GM15510 (cell line): ENCODE data around the gene TOM1.

Experiments
- POLR2A ChIP-seq: IDR thresholded peaks from 3 replicates; pipeline ENCODE4 v1.6.1; 2011; ENCODE audit warnings: borderline replicate concordance; ENCODE audit not compliant: insufficient read length; ENCODE audit errors: extremely low read depth

Gene TOM1

GRCh38 chr22:35343664-35344550 is 44.2 kb downstream of the TOM1 start:
- TF ChIP-seq POLR2A, result no peak

- TF ChIP-seq POLR2A, result no peak
These were observed 45.4 kb downstream of the TOM1 start for GRCh38 chr22:35344956-35345690.

DNA sequence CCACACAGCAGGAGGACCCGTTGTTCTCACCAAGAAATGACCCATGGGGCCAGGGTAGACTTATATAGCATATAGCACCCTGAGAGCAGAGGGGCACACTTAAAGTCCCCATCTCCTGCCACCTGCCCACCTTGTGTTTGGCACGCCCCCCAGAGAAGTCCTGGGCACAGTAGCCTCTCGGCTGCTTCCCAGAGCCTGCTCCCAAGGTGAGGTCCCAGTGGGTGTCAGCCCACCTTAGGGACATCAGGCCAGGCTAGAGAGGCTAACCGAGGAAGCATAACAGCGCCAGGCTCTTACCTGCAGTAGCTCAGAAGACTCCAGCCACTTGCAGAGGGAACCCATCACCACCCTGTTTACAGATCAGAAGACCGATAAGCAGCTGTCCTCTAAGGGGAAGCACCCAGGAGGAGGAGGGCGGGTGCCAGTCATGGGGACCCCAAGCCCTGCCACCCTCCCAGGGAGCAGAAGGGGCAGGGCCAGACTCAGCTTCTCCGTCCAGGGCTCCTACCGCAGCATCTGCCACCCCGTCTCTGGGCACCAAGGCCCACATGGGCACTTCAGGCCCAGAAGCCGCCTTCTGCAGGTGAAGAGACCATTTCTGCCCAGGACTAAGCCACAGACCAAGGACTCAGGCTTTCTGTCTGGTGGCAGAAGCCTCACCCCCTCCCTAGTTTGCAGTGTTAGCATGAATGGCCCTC is 46.3 kb downstream of the TOM1 start:
- TF ChIP-seq POLR2A, result no peak

DNA sequence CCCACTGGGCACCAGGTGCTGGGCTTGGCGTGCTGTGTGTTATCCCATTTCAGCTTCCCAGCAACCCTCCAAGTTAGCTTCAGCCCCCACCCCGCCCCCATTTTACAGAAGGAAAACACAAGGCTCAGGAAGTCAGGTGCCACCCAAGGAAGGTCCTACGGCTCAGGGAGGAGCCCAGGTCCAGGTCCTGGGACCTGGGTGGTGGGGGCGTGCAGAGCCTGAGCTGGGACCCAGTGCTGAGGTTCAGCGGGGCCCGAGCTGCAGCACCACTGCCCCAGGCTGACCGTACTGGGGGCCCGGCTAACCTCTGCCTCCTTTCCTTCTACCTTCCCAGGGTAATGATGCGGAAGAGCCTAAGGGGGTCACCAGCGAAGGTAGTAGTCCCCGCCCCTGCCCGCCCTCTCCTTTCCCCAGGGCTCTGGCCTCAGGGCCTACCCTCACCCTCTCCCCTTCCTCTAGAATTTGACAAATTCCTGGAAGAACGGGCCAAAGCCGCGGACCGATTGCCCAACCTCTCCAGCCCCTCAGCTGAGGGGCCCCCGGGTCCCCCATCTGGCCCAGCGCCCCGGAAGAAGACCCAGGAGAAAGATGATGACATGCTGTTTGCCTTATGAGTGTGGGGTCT is 47.0 kb downstream of the TOM1 start:
- no peak for TF ChIP-seq POLR2A

DNA sequence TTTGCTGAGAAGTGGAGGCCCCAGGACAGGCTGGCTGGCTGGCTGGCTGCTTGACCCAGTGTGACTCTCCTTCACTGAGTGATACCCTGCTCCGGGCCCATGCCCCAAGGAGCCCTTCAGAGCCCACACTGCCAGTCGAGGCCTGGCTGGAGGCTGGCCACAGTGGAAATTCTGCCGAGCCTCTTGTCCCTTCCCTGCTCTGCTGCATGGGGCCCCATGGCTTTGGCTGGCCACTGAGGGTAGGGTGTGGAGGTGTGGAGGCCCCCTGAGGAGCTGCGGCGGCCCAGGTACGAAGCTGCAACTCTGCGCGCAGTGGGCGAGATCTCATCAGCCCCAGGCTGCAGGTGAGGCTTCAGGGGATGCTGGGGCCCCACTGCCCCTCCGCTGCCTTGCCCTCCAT is 47.8 kb downstream of the TOM1 start:
- no peak for TF ChIP-seq POLR2A

GRCh38 chr22:35348026-35348590 is 48.4 kb downstream of the TOM1 start:
- TF ChIP-seq POLR2A, result no peak

GRCh38 chr22:35348703-35349102 is 49.0 kb downstream of the TOM1 start:
- TF ChIP-seq POLR2A, result no peak

- no peak for TF ChIP-seq POLR2A
These were observed 49.6 kb downstream of the TOM1 start for GRCh38 chr22:35349368-35349703.

DNA sequence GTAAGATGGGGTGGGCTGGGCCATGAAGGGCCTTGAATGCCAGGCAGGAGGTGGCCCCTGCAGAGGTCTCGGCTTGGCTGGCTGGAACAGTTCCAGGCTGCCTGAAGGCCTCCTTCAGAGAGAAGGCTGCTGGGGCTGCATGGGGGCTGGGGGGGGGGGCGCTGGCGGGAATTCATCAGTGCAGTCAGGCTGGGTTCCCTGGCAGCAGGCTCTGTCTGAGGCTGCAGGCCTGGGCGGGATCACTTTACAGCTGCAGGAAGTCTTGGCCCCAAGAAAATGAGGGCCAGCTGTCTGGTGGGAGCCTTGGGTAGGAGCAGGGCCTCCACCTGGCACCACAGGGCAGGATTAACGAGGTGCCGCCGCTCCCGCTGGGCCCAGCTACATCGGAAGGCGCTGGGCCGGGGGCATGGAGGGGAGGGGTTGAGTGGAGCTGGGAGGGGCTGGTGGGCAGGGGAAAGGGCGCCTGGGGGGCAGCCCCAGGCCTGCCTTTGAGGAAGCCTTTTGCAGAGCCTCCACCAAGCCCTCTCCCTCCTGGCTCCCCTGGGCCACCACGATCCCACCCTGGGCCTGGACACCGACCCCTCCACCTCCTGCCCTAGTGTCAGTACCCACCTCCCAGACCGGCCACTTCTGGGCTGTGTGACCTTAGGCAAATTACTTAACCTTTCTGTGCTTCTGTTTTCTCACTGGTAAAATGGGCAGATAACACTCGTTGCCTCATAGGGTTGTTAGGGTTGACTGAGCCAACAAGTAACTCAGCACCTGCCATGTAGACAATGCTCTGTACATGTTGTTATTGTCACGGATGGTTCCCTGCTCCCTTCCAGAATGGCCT is 50.2 kb downstream of the TOM1 start:
- no peak for TF ChIP-seq POLR2A

DNA sequence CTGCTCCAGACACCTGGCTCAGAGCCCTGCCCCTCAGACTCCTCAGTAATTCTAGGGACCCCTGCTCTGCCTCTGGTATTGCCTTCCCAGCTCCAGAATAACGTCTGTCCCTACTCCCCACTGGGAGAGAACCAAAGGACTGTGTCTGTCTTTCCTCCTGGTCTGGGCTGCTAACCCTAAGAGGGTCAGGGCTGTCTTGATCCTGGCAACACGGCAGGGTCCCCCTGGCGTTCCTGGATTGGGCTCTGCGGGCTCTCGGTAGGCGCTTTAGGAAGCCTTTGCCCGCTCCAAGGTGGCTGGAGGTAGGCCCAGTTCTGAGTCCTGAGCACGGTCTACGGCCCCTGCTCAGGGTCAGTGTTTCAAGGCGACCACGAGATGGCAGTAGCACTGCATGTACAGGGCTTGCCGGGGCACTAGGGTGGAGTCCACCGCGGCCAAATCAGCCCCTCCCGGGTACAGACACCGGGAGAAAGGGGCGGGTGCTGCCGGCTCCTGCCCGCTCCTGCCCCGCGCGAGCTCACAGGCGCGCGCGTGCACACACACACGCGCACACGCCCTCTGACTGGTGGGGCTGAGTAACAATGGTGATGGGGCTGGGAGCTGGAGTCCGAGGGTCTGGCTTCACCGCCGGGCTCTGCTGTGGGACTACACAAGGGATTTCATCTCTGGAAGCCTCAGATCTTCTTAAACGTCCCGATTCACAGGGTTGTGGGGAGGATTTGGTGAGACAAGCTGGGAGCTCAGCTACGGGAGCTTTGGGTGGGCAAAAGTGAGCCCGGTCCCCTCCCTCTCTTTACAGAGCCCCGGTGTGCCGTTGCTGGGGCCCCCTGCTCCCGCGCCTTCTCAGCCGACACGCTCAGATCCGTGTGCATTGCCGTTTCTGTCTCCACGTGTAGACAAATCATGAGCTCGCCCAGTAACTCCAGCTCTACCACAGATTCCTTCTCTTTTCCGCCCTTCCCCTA is 51.1 kb downstream of the TOM1 start:
- no peak for TF ChIP-seq POLR2A

DNA sequence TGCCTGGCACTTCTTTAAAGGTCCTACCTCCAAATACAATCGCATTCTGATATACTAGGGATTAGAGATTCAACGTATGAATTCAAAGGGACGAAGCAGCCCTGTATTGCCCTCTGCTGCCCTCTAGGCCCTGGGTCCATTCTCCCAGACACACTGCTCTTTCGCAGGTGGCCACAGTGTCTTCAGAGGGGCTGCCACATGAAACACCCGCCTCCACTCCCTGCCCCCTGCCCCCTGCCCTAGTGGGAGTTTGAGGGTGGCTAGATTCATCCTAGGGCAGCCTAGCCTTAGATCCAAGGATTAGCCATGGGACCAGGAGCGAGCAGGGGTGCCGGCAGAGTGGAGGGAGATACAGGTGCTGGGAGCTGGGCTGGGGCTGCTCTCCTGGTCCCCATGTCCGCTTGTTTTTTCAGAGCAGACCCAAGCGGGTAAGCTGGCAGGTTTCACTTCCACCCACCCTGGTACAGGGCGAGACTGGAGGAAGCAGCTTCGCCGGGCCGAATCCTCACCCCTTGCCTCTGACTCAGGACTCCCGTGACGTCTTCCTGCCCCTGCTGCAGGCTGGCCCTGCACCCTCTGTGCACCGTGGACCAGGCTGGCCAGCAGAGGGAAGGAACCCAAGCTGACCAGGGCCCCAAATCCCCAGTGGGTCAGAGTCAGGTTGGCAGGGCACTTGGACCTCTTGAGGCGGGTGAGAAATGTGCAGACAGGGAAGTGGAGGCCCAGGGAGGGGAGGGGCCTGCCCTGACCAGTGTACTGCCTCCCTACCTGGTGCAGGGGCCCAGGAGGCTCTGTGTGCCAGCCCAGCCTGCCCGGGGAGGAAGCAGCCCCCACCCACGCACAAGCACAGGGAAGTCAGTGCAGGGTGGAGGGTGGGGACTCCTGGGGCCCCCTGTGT is 52.8 kb downstream of the TOM1 start:
- no peak for TF ChIP-seq POLR2A

DNA sequence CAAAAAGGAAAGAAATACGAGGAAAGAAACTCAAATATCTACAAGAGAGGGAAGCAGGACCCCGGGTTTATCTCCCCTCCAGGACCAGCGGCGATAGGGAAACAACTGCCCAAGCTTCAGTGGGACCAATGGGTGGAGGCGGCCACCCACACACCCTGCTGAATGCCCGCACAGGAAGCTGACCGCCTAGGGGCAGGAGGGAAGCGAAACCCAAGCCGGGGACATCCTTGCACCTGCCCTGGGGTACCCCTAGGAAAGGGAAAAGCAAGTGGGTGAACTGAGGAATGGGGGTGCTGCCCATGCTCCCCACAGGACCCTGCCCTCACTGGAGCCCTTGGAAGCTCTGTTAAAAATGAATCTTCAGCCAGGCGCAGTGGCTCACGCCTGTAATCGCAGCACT is 53.6 kb downstream of the TOM1 start:
- no peak for TF ChIP-seq POLR2A
